D341Med (cell line): ENCODE measurements around the gene TMEM209.
"Not testable (repeated sequence)": the region's sequence is repeated elsewhere in the genome, so short reads cannot be mapped to it uniquely, and the experiment has no call there.

Experiments
- DNase-seq: peaks from one replicate; pipeline ENCODE4 v3.0.0; 2012; ENCODE audit warnings: low spot score

Gene TMEM209

GRCh38 chr7:130218806-130219620 lies 13.8 kb upstream of the TMEM209 start:
- DNase-seq: no peak

- DNase-seq: no peak
These were observed 11.5 kb upstream of the TMEM209 start for GRCh38 chr7:130216750-130217149.

GRCh38 chr7:130216025-130216424 lies 10.8 kb upstream of the TMEM209 start:
- no peak for DNase-seq

- no peak for DNase-seq
These were observed 8.6 kb upstream of the TMEM209 start for GRCh38 chr7:130213828-130214227.

GRCh38 chr7:130210181-130210935 lies 5.2 kb upstream of the TMEM209 start:
- DNase-seq: no peak

- no peak for DNase-seq
These were observed 3.3 kb upstream of the TMEM209 start for GRCh38 chr7:130208516-130208915.

GRCh38 chr7:130207642-130208041 lies 2.4 kb upstream of the TMEM209 start, which contains the start of gene SSMEM1:
Gene SSMEM1, plus strand, starts transcription at chr7:130207860. Its CDS starts 51 bp downstream, at chr7:130207911.
- DNase-seq: no peak

GRCh38 chr7:130207033-130207432 lies 1.8 kb upstream of the TMEM209 start:
- no peak for DNase-seq

- DNase-seq: no peak
These were observed 3.4 kb downstream of the TMEM209 start for GRCh38 chr7:130201796-130202195.

- DNase-seq: no peak
These were observed 8.1 kb downstream of the TMEM209 start for GRCh38 chr7:130197094-130197493.

GRCh38 chr7:130196476-130196875 lies 8.7 kb downstream of the TMEM209 start:
- no peak for DNase-seq

- no peak for DNase-seq
These were observed 9.8 kb downstream of the TMEM209 start for GRCh38 chr7:130195396-130195795.

- no peak for DNase-seq
These were observed 13.4 kb downstream of the TMEM209 start for GRCh38 chr7:130191791-130192190.

GRCh38 chr7:130189343-130189742 lies 15.9 kb downstream of the TMEM209 start:
- no peak for DNase-seq

GRCh38 chr7:130187360-130187759 lies 17.8 kb downstream of the TMEM209 start:
- no peak for DNase-seq

GRCh38 chr7:130184349-130184748 lies 20.9 kb downstream of the TMEM209 start:
- DNase-seq: not testable (repeated sequence)

GRCh38 chr7:130182990-130183389 lies 22.2 kb downstream of the TMEM209 start:
- no peak for DNase-seq

GRCh38 chr7:130181263-130181605 lies 24.0 kb downstream of the TMEM209 start:
- no peak for DNase-seq

GRCh38 chr7:130180571-130181262 lies 24.5 kb downstream of the TMEM209 start:
- no peak for DNase-seq

- DNase-seq: no peak
These were observed 25.6 kb downstream of the TMEM209 start for GRCh38 chr7:130179631-130180030.

- DNase-seq: no peak
These were observed 27.0 kb downstream of the TMEM209 start for GRCh38 chr7:130178251-130178650.

- no peak for DNase-seq
These were observed 30.8 kb downstream of the TMEM209 start for GRCh38 chr7:130174237-130174959.
